Neural progenitor cell (in vitro differentiated cells): ENCODE measurements around the gene EXOC7.

ENCODE experiments used
- CTCF ChIP-seq: fragments of 200-600 bp; sonication (generic); IDR thresholded peaks from 2 replicates; pipeline ENCODE4 v1.5.1; 2017; ENCODE audit warnings: antibody characterized with exemption, mild to moderate bottlenecking
- EZH2 ChIP-seq: fragments of 200-600 bp; sonication (generic); IDR thresholded peaks from 2 replicates; pipeline ENCODE4 v1.6.1; 2017; ENCODE audit warnings: antibody characterized with exemption, mild to moderate bottlenecking, moderate library complexity

- TF ChIP-seq CTCF (no peak), EZH2 (no peak)
Observed at GRCh38 chr17:76135810-76136188, 32.2 kb upstream of the EXOC7 start.
